Vagina (tissue), 2 donors: Measurements from ENCODE around the gene RPL3.

Source experiments
- POLR2A ChIP-seq, 2 donors: fragments of 450-650 bp; IDR thresholded peaks; one replicate each; pipeline ENCODE4 v1.6.1; 2017; ENCODE audit warnings: antibody characterized with exemption in 2 of 2, mild to moderate bottlenecking in 2 of 2, moderate library complexity in 2 of 2
- POLR2AphosphoS5 ChIP-seq, 2 donors: sonication (generic); formaldehyde crosslinking; IDR thresholded peaks; one replicate each; pipeline ENCODE4 v1.9.0; 2017; ENCODE audit warnings: antibody characterized with exemption in 2 of 2, mild to moderate bottlenecking in 2 of 2, low read depth in 1 of 2; ENCODE audit not compliant: insufficient read depth in 1 of 2
- TF ChIP-seq, protein P1 (sequence below), 3 experiments: fragments of 450-650 bp in 2 of 3; fragments of 200-600 bp in 1 of 3; sonication (generic) in 1 of 3; IDR thresholded peaks; one replicate each; pipeline ENCODE4 v1.5.1; 2017 to 2019; ENCODE audit warnings: antibody characterized with exemption in 3 of 3, mild to moderate bottlenecking in 2 of 3, moderate library complexity in 2 of 3

DNA sequence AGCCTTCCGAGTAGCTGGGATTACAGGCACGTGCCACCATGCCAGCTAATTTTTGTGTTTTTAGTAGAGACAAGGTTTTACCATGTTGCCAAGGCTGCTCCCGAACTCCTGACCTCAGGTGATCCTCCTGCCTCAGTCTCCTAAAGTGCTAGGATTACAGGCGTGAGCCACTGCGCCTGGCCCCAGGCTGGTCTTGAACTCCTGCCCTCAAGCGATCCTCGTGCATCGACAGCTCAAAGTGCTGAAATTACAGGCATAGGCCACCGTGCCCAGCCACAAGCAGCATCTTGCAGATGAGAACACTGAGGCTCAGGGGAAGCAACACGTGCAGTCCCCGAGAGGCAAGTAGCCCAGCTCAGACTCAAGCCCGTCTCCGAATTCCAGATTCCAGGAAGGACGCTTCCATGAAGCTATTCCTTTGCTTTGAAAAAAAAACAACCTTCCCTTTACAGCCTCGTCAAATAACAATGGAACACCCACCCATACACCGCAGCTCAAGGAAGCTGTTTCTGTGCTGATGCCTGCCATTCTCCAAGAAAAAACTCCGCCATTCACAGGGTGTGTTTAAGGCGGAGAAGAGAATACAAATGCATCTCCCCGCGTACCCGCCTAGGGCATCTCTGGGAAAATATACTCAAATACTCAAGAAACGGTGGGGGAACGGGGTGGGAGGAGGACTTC lies 40.1 kb downstream of the RPL3 start:
- TF ChIP-seq, protein P1, sequence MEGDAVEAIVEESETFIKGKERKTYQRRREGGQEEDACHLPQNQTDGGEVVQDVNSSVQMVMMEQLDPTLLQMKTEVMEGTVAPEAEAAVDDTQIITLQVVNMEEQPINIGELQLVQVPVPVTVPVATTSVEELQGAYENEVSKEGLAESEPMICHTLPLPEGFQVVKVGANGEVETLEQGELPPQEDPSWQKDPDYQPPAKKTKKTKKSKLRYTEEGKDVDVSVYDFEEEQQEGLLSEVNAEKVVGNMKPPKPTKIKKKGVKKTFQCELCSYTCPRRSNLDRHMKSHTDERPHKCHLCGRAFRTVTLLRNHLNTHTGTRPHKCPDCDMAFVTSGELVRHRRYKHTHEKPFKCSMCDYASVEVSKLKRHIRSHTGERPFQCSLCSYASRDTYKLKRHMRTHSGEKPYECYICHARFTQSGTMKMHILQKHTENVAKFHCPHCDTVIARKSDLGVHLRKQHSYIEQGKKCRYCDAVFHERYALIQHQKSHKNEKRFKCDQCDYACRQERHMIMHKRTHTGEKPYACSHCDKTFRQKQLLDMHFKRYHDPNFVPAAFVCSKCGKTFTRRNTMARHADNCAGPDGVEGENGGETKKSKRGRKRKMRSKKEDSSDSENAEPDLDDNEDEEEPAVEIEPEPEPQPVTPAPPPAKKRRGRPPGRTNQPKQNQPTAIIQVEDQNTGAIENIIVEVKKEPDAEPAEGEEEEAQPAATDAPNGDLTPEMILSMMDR (IDR thresholded peaks at IDR 0.05) = no peak
- TF ChIP-seq POLR2AphosphoS5 (IDR thresholded peaks at IDR 0.05; ENCODE audit: insufficient read depth in 1 of 2, low read depth in 1 of 2) (no peak), POLR2A (IDR thresholded peaks at IDR 0.05) (no peak)
